ENCODE results near the gene HAUS1. TPM values are rescaled to one million over a fixed set of nuclear protein-coding genes. Genes with fewer than 3 reads are reported as not detected.

HAUS1 gene
- total and polyA plus RNA-seq, 2 of the 8 experiments (the other 6 are each of a cell fraction or from before 2014, with no cell fraction given): 104 TPM

- Histone ChIP-seq H2BK20ac (ENCODE audit: low read length) (no peak overlapping the region), H2BK5ac (ENCODE audit: low read depth, low read length) (no peak overlapping the region), H2AFZ (ENCODE audit: low read length) (no peak overlapping the region), H3K9ac (replicated peaks in 1 of 4; ENCODE audit: extremely low read depth in 1 of 4, low read depth in 3 of 4, low read length in 3 of 4) (no peak overlapping the region), H3K9me3 (ENCODE audit: insufficient read depth in 2 of 2, low read depth in 1 of 2, low read length in 1 of 2) (no peaks in the 10 kb centered on the region), H4K91ac (replicated peaks; ENCODE audit: insufficient read length, low read length) (no peak overlapping the region), H3K79me1 (ENCODE audit: low read depth, low read length) (no peaks in the 10 kb centered on the region), H3K4me3 (ENCODE audit: extremely low read depth in 1 of 4, insufficient read depth in 2 of 4, low read depth in 3 of 4, low read length in 4 of 4) (no peak overlapping the region), H4K5ac (ENCODE audit: insufficient read length, low read depth, low read length) (no peak overlapping the region), H3K4me1 (replicated peaks in 1 of 4; ENCODE audit: control insufficient read depth in 3 of 4, insufficient read depth in 4 of 4, low read length in 3 of 4) (no peaks in the 10 kb centered on the region), H4K20me1 (replicated peaks in 1 of 2; ENCODE audit: control insufficient read depth in 1 of 2, insufficient read depth in 2 of 2, low read length in 2 of 2) (no peaks in the 10 kb centered on the region), H3K18ac (ENCODE audit: extremely low read depth, low read length) (no peak overlapping the region), H3K23me2 (ENCODE audit: low read depth, low read length) (no peaks in the 10 kb centered on the region), H2BK120ac (replicated peaks; ENCODE audit: low read depth, low read length) (no peak overlapping the region), H3K4ac (replicated peaks; ENCODE audit: insufficient read length, low read depth, low read length) (no peak overlapping the region), H3K79me2 (ENCODE audit: control insufficient read depth in 1 of 2, insufficient read depth in 2 of 2, low read length in 2 of 2) (no peaks in the 10 kb centered on the region), H3K27ac (ENCODE audit: low read depth, low read length) (no peak overlapping the region), H2BK12ac (ENCODE audit: low read depth, low read length) (no peak overlapping the region), H4K8ac (ENCODE audit: extremely low read depth, insufficient read depth, low read length) (no peak overlapping the region), H3K23ac (ENCODE audit: insufficient read length) (no peak overlapping the region), H3K14ac (ENCODE audit: insufficient read length) (no peak overlapping the region), H3K4me2 (ENCODE audit: insufficient read depth in 1 of 2, low read depth in 2 of 2, low read length in 2 of 2) (no peak overlapping the region), H3K56ac (replicated peaks; ENCODE audit: insufficient read length, low read depth, low read length) (no peak overlapping the region), H3K36me3 (ENCODE audit: control insufficient read depth in 2 of 4, insufficient read depth in 4 of 4, low read length in 3 of 4) (no peaks in the 10 kb centered on the region), H3K27me3 (replicated peaks in 1 of 4; ENCODE audit: control insufficient read depth in 3 of 4, extremely low read depth in 1 of 4, insufficient read depth in 3 of 4, low read length in 3 of 4) (no peaks in the 10 kb centered on the region), H2AK5ac (ENCODE audit: low read depth, low read length) (no peak overlapping the region), H2BK15ac (ENCODE audit: low read length) (no peak overlapping the region)
- ChIA-PET POLR2A (ENCODE audit: partially characterized antibody) (interaction anchor here (1.4 kb wide), 1 partner anchor 10 kb away, joined by 4 read pairs; the partner anchor contains the start of gene PSTPIP2), CTCF (ENCODE audit: partially characterized antibody) (interaction anchor here (1.8 to 2.3 kb wide), 2 partner anchors 11 to 87 kb away, joined by 9 to 13 read pairs; no protein-coding TSS in a partner anchor)
- 93% methylated on average over 5 of the region's 5 CpGs; no CpG with 5 or more reads in 1 of the 2 experiments for WGBS, 2 experiments (ENCODE audit: extremely low coverage in 1 of 2, insufficient coverage in 1 of 2, insufficient read length in 1 of 2, insufficient replicate concordance in 2 of 2, low coverage in 1 of 2, low lambda C conversion rate in 2 of 2, missing lambda C conversion rate in 1 of 2)
- no peak for DNase-seq (ENCODE audit: low read depth in 1 of 2, low spot score in 2 of 2)
- no peak for FAIRE-seq
- no peak for TF ChIP-seq GTF2F1 (IDR thresholded peaks at IDR 0.05; ENCODE audit: borderline replicate concordance, low read depth, low read length)
- no peak for TF ChIP-seq POLR2A (IDR thresholded peaks at IDR 0.05; ENCODE audit: control extremely low read depth in 1 of 2, low read depth in 2 of 2, low read length in 2 of 2)
- no peak for TF ChIP-seq RNF2 (IDR thresholded peaks at IDR 0.05; ENCODE audit: borderline replicate concordance, low read depth, low read length, missing control alignments, poor library complexity, severe bottlenecking)
- no peak for TF ChIP-seq SIN3A (conservative IDR thresholded peaks at IDR 0.05 in 1 of 2, IDR thresholded peaks at IDR 0.05 in 1 of 2; ENCODE audit: low read depth in 1 of 2, low read length in 2 of 2)
- no peak for TF ChIP-seq E2F6 (IDR thresholded peaks at IDR 0.05)
- TF ChIP-seq ZNF274 (IDR thresholded peaks at IDR 0.05; ENCODE audit: borderline replicate concordance, extremely low read depth, low read length): no peak
- TF ChIP-seq PHF8 (conservative IDR thresholded peaks at IDR 0.05; ENCODE audit: low read depth, low read length): no peak
- no peak for TF ChIP-seq YY1 (IDR thresholded peaks at IDR 0.05; ENCODE audit: low read depth, low read length)
- no peak for TF ChIP-seq SAP30 (IDR thresholded peaks at IDR 0.05; ENCODE audit: insufficient read depth, insufficient replicate concordance, low read length)
- TF ChIP-seq KDM1A (IDR thresholded peaks at IDR 0.05; ENCODE audit: borderline replicate concordance, low read length): no peak
- TF ChIP-seq ASH2L (IDR thresholded peaks at IDR 0.05; ENCODE audit: low read length): no peak
- no peak for TF ChIP-seq SIRT6 (IDR thresholded peaks at IDR 0.05; ENCODE audit: low read length)
- TF ChIP-seq EP300 (IDR thresholded peaks at IDR 0.05; ENCODE audit: borderline replicate concordance in 1 of 2, low read depth in 2 of 2, low read length in 2 of 2): no peak
These were observed 41.4 kb upstream of the HAUS1 start for GRCh38 chr18:46062781-46063180.
